IMR-90 (cell line): ENCODE data around the gene CAMTA1. TPM values are rescaled to one million over a fixed set of nuclear protein-coding genes. Genes with fewer than 3 reads are reported as not detected.

Experiments
- ATAC-seq: fragments of 200-7000 bp; cut with Tn5 transposase; 2 replicates; pipeline ENCODE4 v1.9.1; 2020; ENCODE audit warnings: low read depth, mild to moderate bottlenecking, moderate library complexity
- BruUV-seq: library from RNA; stranded (reverse); fragments of 400-500 nt; replicated peaks from 2 replicates; lab custom pipeline; 2021; lab: Mats Ljungman, UMichigan
- CTCF ChIA-PET: fragments of 300-600 bp; formaldehyde crosslinking; extraction: SDS; loops from one replicate; lab custom pipeline; 2021; ENCODE audit warnings: antibody characterized with exemption; lab: Yijun Ruan, JAX
- POLR2A ChIA-PET: fragments of 300-600 bp; sonication (Branson Sonifier 250); formaldehyde crosslinking; loops from one replicate; lab custom pipeline; 2022; ENCODE audit warnings: antibody characterized with exemption; ENCODE audit not compliant: unreplicated experiment; lab: Charles Lee
- DNase-seq: peaks from one replicate; pipeline ENCODE4 v3.0.0; 2013
- H2AFZ ChIP-seq: replicated peaks from 2 replicates; pipeline ENCODE3; 2013; ENCODE audit warnings: low read length, mild to moderate bottlenecking; ENCODE audit not compliant: poor library complexity
- H2AK5ac ChIP-seq: 2 replicates; pipeline ENCODE4 v1.6.1; 2013; ENCODE audit warnings: low read depth, low read length, inconsistent platforms
- H2AK9ac ChIP-seq: replicated peaks from 2 replicates; pipeline ENCODE3; 2013; ENCODE audit warnings: mild to moderate bottlenecking, low read depth, low read length, moderate library complexity; ENCODE audit not compliant: poor library complexity
- H2BK120ac ChIP-seq: 2 replicates; pipeline ENCODE4 v1.6.1; 2013; ENCODE audit warnings: low read depth, low read length, inconsistent platforms
- H2BK15ac ChIP-seq: 3 replicates; pipeline ENCODE4 v1.6.1; 2013; ENCODE audit warnings: low read depth, low read length, inconsistent platforms
- H2BK20ac ChIP-seq: 2 replicates; pipeline ENCODE4 v1.6.1; 2013; ENCODE audit warnings: low read depth, mild to moderate bottlenecking, inconsistent platforms, low read length, moderate library complexity
- H2BK5ac ChIP-seq: 2 replicates; pipeline ENCODE4 v1.6.1; 2013; ENCODE audit warnings: mild to moderate bottlenecking, low read depth, low read length, inconsistent platforms; ENCODE audit not compliant: poor library complexity, severe bottlenecking
- H3K14ac ChIP-seq: replicated peaks from 2 replicates; pipeline ENCODE4 v1.6.1; 2013; ENCODE audit warnings: low read depth, low read length, inconsistent platforms
- H3K18ac ChIP-seq: 2 replicates; pipeline ENCODE4 v1.6.1; 2013; ENCODE audit warnings: low read depth, low read length, control low read depth
- H3K23ac ChIP-seq: 2 replicates; pipeline ENCODE4 v1.6.1; 2013; ENCODE audit warnings: low read depth, low read length, inconsistent platforms
- H3K27ac ChIP-seq: 2 replicates; pipeline ENCODE4 v1.5.1; 2013; ENCODE audit warnings: mild to moderate bottlenecking, control low read depth, low read length; ENCODE audit not compliant: insufficient read depth
- H3K27me3 ChIP-seq: 2 replicates; pipeline ENCODE4 v1.6.1; 2013; ENCODE audit warnings: low read length; ENCODE audit not compliant: control insufficient read depth, insufficient read depth
- H3K36me3 ChIP-seq: 2 replicates; pipeline ENCODE4 v1.6.1; 2013; ENCODE audit warnings: low read length, mixed read lengths; ENCODE audit not compliant: control insufficient read depth, insufficient read depth
- H3K4ac ChIP-seq: 2 replicates; pipeline ENCODE4 v1.6.1; 2013; ENCODE audit warnings: low read depth, low read length, inconsistent platforms
- H3K4me1 ChIP-seq: 2 replicates; pipeline ENCODE4 v1.6.1; 2013; ENCODE audit warnings: low read length, mixed read lengths; ENCODE audit not compliant: control insufficient read depth, insufficient read depth
- H3K4me2 ChIP-seq: 2 replicates; pipeline ENCODE4 v1.6.1; 2013; ENCODE audit warnings: low read depth, mild to moderate bottlenecking, control low read depth, low read length, moderate library complexity
- H3K4me3 ChIP-seq: 2 replicates; pipeline ENCODE4 v1.5.1; 2013; ENCODE audit warnings: low read depth, mild to moderate bottlenecking, control low read depth, low read length, moderate library complexity; ENCODE audit not compliant: insufficient read depth
- H3K56ac ChIP-seq: 2 replicates; pipeline ENCODE4 v1.6.1; 2013; ENCODE audit warnings: low read length, inconsistent platforms; ENCODE audit not compliant: insufficient read depth; ENCODE audit errors: extremely low read depth
- H3K79me1 ChIP-seq, 2 experiments: 2 replicates each; pipeline ENCODE4 v1.6.1; 2013; ENCODE audit warnings: low read length in 2 of 2, inconsistent platforms in 1 of 2, low read depth in 1 of 2
- H3K9ac ChIP-seq: 2 replicates; pipeline ENCODE4 v1.6.1; 2013; ENCODE audit warnings: low read depth, low read length, control low read depth
- H3K9me1 ChIP-seq: 2 replicates; pipeline ENCODE4 v1.6.1; 2013; ENCODE audit warnings: low read length, inconsistent platforms; ENCODE audit not compliant: insufficient read depth
- H3K9me3 ChIP-seq: 2 replicates; pipeline ENCODE4 v1.6.1; 2013; ENCODE audit warnings: low read length; ENCODE audit not compliant: control insufficient read depth, insufficient read depth
- H4K20me1 ChIP-seq: 2 replicates; pipeline ENCODE4 v1.6.1; 2013; ENCODE audit warnings: low read length, inconsistent platforms; ENCODE audit not compliant: insufficient read depth
- H4K5ac ChIP-seq: 2 replicates; pipeline ENCODE4 v1.6.1; 2013; ENCODE audit warnings: mild to moderate bottlenecking, low read depth, low read length, control low read depth
- H4K8ac ChIP-seq, 2 experiments: 2 replicates each; pipeline ENCODE4 v1.6.1; 2013; ENCODE audit warnings: low read depth in 2 of 2, low read length in 2 of 2, control low read depth in 1 of 2, inconsistent platforms in 1 of 2
- H4K91ac ChIP-seq: 2 replicates; pipeline ENCODE4 v1.6.1; 2013; ENCODE audit warnings: low read depth, low read length, inconsistent platforms; ENCODE audit not compliant: insufficient read depth
- CEBPB ChIP-seq: IDR thresholded peaks from 2 replicates; pipeline ENCODE4 v1.6.1; 2012; ENCODE audit warnings: low read depth, low read length, improper control_type of control experiment
- NFE2L2 ChIP-seq: fragments of 150-350 bp; IDR thresholded peaks from 2 replicates; pipeline ENCODE4 v1.6.1; 2016; ENCODE audit warnings: low read depth, mild to moderate bottlenecking, low read length
- RFX5 ChIP-seq: IDR thresholded peaks from 2 replicates; pipeline ENCODE4 v1.8.0; 2012; ENCODE audit warnings: low read depth, mild to moderate bottlenecking, low read length, moderate library complexity
- SMC3 ChIP-seq: fragments of 150-350 bp; IDR thresholded peaks from 2 replicates; pipeline ENCODE4 v1.6.1; 2016; ENCODE audit warnings: low read depth, mild to moderate bottlenecking, antibody characterized with exemption, low read length, moderate library complexity
- WGBS, 2 experiments: methylation state at CpG; one replicate each; pipeline versions ENCODE4 v1.1.5 to v1.1.7; 2013; ENCODE audit warnings: missing lambda C conversion rate in 2 of 2; ENCODE audit not compliant: insufficient read length in 1 of 2; ENCODE audit errors: extremely low coverage in 2 of 2; 5-methylcytosine and 5-hydroxymethylcytosine counted together
- dilution Hi-C: fragments of 300-500 bp; cut with HindIII; formaldehyde crosslinking; loops from one replicate; pipeline ENCODE4 v1.14.3; 2018; ENCODE audit warnings: low sequenced_read_pairs; ENCODE audit not compliant: unreplicated experiment
- in situ Hi-C: fragments of 300-500 bp; cut with MboI; formaldehyde crosslinking; loops from 3 replicates; pipeline ENCODE4 v1.14.3; 2019; ENCODE audit warnings: low sequenced_read_pairs, inconsistent platforms, mixed read lengths
- intact Hi-C: fragments of 100-400 bp; cut with micrococcal nuclease; formaldehyde crosslinking; loops from 2 replicates; pipeline ENCODE4 v1.10.0; 2022
- polyA plus RNA-seq, 3 experiments: library from polyadenylated mRNA; depleted of rRNA; stranded (reverse); fragments of >200 nt; gene quantifications; 2 replicates each; pipeline ENCODE4 v1.2.3, GENCODE V29; 2012; ENCODE audit warnings: low replicate concordance in 1 of 3
- total RNA-seq: library from RNA; depleted of rRNA; stranded (reverse); fragments of >200 nt; gene quantifications from 2 replicates; pipeline ENCODE4 v1.2.3, GENCODE V29; 2012

CAMTA1 gene
- total and polyA plus RNA-seq, 2 of the 4 experiments (the other 2 are of a cell fraction): 35.5 to 74.3 TPM

GRCh38 chr1:7077136-7077535 lies 291.9 kb downstream of the CAMTA1 start:
- no peak overlapping the region for H3K23ac ChIP-seq
- peaks cover 9% of the 10 kb centered on the region for H3K9me3 ChIP-seq
- no peak overlapping the region for H4K8ac ChIP-seq
- in situ Hi-C loops (loop anchor here (10.0 kb wide), 1 partner anchor 282 kb away; no protein-coding TSS in a partner anchor), dilution Hi-C loops (no loop called here), intact Hi-C loops (no loop called here)
- H4K5ac ChIP-seq: no peak overlapping the region
- no peak for ATAC-seq
- H3K27ac ChIP-seq: no peak overlapping the region
- H2AK5ac ChIP-seq: no peak overlapping the region
- H2AFZ ChIP-seq: no peak overlapping the region
- no CpG with 5 or more reads among the region's 4 CpGs for WGBS, 2 experiments
- no peak overlapping the region for H3K56ac ChIP-seq
- no peak overlapping the region for H3K18ac ChIP-seq
- H2BK15ac ChIP-seq: no peak overlapping the region
- H3K27me3 ChIP-seq: no peaks in the 10 kb centered on the region; the same call in none of the 2 replicates
- no peak for DNase-seq
- no peaks in the 10 kb centered on the region for H3K36me3 ChIP-seq
- TF ChIP-seq RFX5 (no peak), NFE2L2 (no peak), SMC3 (no peak), CEBPB (no peak)
- POLR2A ChIA-PET: no interaction called here
- no peaks in the 10 kb centered on the region for H4K20me1 ChIP-seq
- no peak overlapping the region for H3K9ac ChIP-seq
- H2AK9ac ChIP-seq: no peak overlapping the region
- H2BK5ac ChIP-seq: no peak overlapping the region
- CTCF ChIA-PET: no interaction called here
- H3K14ac ChIP-seq: no peak overlapping the region
- no peak overlapping the region for H4K91ac ChIP-seq
- no TSS peak for BruUV-seq
- H3K79me1 ChIP-seq: no peaks in the 10 kb centered on the region
- no peak overlapping the region for H3K4me2 ChIP-seq
- no peaks in the 10 kb centered on the region for H3K9me1 ChIP-seq
- no peaks in the 10 kb centered on the region for H3K4me1 ChIP-seq
- H3K4ac ChIP-seq: no peak overlapping the region
- no peak overlapping the region for H3K4me3 ChIP-seq
- H2BK120ac ChIP-seq: no peak overlapping the region
- no peak overlapping the region for H2BK20ac ChIP-seq
